CD4-positive, alpha-beta T cell (primary cell): ENCODE data around the gene GNAO1. TPM values are rescaled to one million over a fixed set of nuclear protein-coding genes. Genes with fewer than 3 reads are reported as not detected.

Experiments
- ATAC-seq: fragments of 200-7000 bp; cut with Tn5 transposase; one replicate; pipeline ENCODE4 v1.10.0; 2022; ENCODE audit warnings: mild to moderate bottlenecking; ENCODE audit not compliant: poor library complexity
- CTCF ChIA-PET: fragments of 350-600 bp; sonication (Branson Sonifier 250); formaldehyde crosslinking; loops from one replicate; lab custom pipeline; 2021; ENCODE audit warnings: antibody characterized with exemption, inconsistent platforms; lab: Charles Lee
- POLR2A ChIA-PET: fragments of 350-600 bp; sonication (Branson Sonifier 250); formaldehyde crosslinking; loops from one replicate; lab custom pipeline; 2021; ENCODE audit warnings: antibody characterized with exemption, inconsistent platforms; lab: Charles Lee
- DNase-seq, 14 experiments: peaks; one replicate each; pipeline ENCODE4 v3.0.0-alpha.2; 2013 to 2020; ENCODE audit warnings: mixed read lengths in 2 of 14
- H3K27ac ChIP-seq, 2 donors: one replicate each; pipeline versions ENCODE4 v1.5.1 to v1.7.0; 2013; ENCODE audit warnings: low read length in 2 of 2, low read depth in 1 of 2, mild to moderate bottlenecking in 1 of 2
- H3K27me3 ChIP-seq, 2 experiments: 1 replicate in 1 of 2; 2 replicates in 1 of 2; pipeline versions ENCODE4 v1.6.1 to v1.7.0; 2013; ENCODE audit warnings: low read length in 2 of 2, control low read depth in 1 of 2, mild to moderate bottlenecking in 1 of 2, moderate library complexity in 1 of 2; ENCODE audit not compliant: insufficient read depth in 2 of 2, control insufficient read depth in 1 of 2
- H3K36me3 ChIP-seq: one replicate; pipeline ENCODE4 v1.6.1; 2013; ENCODE audit warnings: low read length, control low read depth; ENCODE audit not compliant: insufficient read depth
- H3K4me1 ChIP-seq: one replicate; pipeline ENCODE4 v1.6.1; 2013; ENCODE audit warnings: low read length, control low read depth; ENCODE audit not compliant: insufficient read depth
- H3K4me3 ChIP-seq: one replicate; pipeline ENCODE4 v1.5.1; 2013; ENCODE audit warnings: mild to moderate bottlenecking, low read length, moderate library complexity
- H3K9me3 ChIP-seq, 2 experiments: 1 replicate in 1 of 2; 2 replicates in 1 of 2; pipeline versions ENCODE4 v1.6.1 to v1.7.0; 2013; ENCODE audit warnings: low read length in 2 of 2, mild to moderate bottlenecking in 2 of 2, control low read depth in 1 of 2, moderate library complexity in 1 of 2; ENCODE audit not compliant: control insufficient read depth in 1 of 2, insufficient read depth in 1 of 2
- H3K27ac Mint-ChIP-seq: one replicate; pipeline ENCODE4 v1.8.0; 2020; ENCODE audit warnings: mixed read lengths
- H3K27me3 Mint-ChIP-seq: one replicate; pipeline ENCODE4 v1.8.0; 2021; ENCODE audit warnings: mixed read lengths
- H3K36me3 Mint-ChIP-seq: one replicate; pipeline ENCODE4 v1.8.0; 2021; ENCODE audit warnings: low read depth, mixed read lengths
- H3K4me1 Mint-ChIP-seq: one replicate; pipeline ENCODE4 v1.8.0; 2021; ENCODE audit warnings: low read depth, mixed read lengths
- H3K4me3 Mint-ChIP-seq: one replicate; pipeline ENCODE4 v1.8.0; 2020; ENCODE audit warnings: mild to moderate bottlenecking, mixed read lengths
- H3K9me3 Mint-ChIP-seq: one replicate; pipeline ENCODE4 v1.8.0; 2020; ENCODE audit warnings: mixed read lengths
- intact Hi-C, 2 experiments: fragments of 100-400 bp; cut with DNase I in 1 of 2; cut with micrococcal nuclease in 1 of 2; formaldehyde crosslinking; loops; one replicate each; pipeline versions ENCODE4 v1.15.1 to v1.9.0; 2023 to 2025; cut with DNase I, micrococcal nuclease
- total RNA-seq, 174 experiments: library from RNA in 2 of 174; stranded (reverse) in 2 of 174; gene quantifications; one replicate each; pipeline ENCODE4 v1.2.3 and lab custom pipeline; 2021 to 2026
- TF ChIP-seq, protein P1 (sequence below): fragments of 200-600 bp; IDR thresholded peaks from one replicate; pipeline ENCODE4 v1.8.0; 2022; ENCODE audit warnings: antibody characterized with exemption, mild to moderate bottlenecking

Gene GNAO1
- total RNA-seq, 2 experiments from 2014 or later, result 7.3 to 7.9 TPM

DNA sequence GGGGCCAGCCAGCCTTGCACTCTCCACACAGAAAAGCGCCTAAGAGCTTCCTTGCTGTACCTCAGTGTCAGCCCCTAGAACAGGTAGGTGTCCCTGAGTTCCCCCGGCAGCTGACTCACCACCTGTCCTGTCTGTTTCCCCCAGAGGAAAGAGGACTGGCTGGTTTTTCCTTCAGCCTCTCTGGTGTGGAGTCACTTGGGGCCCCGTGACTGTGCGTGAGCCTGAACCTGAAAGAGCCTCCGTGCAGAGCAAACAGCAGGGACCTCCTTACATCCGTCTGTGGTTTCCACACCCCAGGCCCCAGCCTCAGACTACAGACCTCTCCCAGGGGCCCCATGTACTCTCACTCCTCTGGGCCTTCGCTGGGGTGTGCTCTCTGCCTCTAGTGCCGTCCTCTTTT is 87.8 kb downstream of the GNAO1 start:
- Mint-ChIP-seq H3K4me3 (peak overlapping the region; percentile 31), H3K27me3 (no peaks in the 10 kb centered on the region), H3K27ac (peak overlapping the region; percentile 78), H3K4me1 (peaks cover 17% of the 10 kb centered on the region), H3K36me3 (no peaks in the 10 kb centered on the region), H3K9me3 (no peaks in the 10 kb centered on the region)
- Histone ChIP-seq H3K4me3 (peak overlapping the region; percentile 41), H3K27me3 (peaks cover 0 to 3% of the 10 kb centered on the region in 2 experiments), H3K36me3 (no peaks in the 10 kb centered on the region), H3K9me3 (no peaks in the 10 kb centered on the region), H3K4me1 (peaks cover 35% of the 10 kb centered on the region), H3K27ac (no peak overlapping the region)
- intact Hi-C loops, result no loop called here
- ATAC-seq (peak; percentile 87), DNase-seq (peak; percentile 5 to 81 (median 44))
- TF ChIP-seq, protein P1, sequence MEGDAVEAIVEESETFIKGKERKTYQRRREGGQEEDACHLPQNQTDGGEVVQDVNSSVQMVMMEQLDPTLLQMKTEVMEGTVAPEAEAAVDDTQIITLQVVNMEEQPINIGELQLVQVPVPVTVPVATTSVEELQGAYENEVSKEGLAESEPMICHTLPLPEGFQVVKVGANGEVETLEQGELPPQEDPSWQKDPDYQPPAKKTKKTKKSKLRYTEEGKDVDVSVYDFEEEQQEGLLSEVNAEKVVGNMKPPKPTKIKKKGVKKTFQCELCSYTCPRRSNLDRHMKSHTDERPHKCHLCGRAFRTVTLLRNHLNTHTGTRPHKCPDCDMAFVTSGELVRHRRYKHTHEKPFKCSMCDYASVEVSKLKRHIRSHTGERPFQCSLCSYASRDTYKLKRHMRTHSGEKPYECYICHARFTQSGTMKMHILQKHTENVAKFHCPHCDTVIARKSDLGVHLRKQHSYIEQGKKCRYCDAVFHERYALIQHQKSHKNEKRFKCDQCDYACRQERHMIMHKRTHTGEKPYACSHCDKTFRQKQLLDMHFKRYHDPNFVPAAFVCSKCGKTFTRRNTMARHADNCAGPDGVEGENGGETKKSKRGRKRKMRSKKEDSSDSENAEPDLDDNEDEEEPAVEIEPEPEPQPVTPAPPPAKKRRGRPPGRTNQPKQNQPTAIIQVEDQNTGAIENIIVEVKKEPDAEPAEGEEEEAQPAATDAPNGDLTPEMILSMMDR, result no peak
- ChIA-PET POLR2A (interaction anchor here (1.6 kb wide), 1 partner anchor 17 kb away, joined by 7 read pairs; no protein-coding TSS in a partner anchor), CTCF (interaction anchor here (0.9 to 1.8 kb wide), 3 partner anchors 18 to 77 kb away, joined by 3 to 5 read pairs (median 4); no protein-coding TSS in a partner anchor)

DNA sequence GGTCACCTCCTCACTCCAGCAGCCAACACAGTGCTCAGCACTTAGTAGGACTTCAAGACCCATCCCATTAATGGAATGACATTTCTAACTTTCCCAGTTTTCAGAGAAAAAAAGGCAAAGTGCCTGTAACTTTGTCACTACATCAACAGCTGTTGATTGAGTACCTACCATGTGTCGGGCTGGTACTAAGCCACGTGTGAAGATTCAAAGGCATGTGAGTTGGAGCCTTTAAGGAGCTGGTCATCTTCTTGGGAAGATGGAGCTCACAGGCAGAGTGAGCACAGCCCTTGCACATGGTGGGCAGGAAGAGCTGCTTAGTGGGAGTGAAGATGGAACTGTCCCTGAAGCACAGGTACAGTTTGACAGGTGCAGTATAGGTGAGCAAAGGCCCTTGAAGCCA is 88.6 kb downstream of the GNAO1 start:
- H3K4me3 ChIP-seq, result no peak overlapping the region
- ChIA-PET POLR2A (no interaction called here), CTCF (interaction anchor here (1.8 kb wide), 1 partner anchor 38 kb away, joined by 5 read pairs; no protein-coding TSS in a partner anchor)
- no peak for DNase-seq
- Mint-ChIP-seq H3K4me1 (peaks cover 17% of the 10 kb centered on the region), H3K36me3 (no peaks in the 10 kb centered on the region), H3K27ac (no peak overlapping the region), H3K9me3 (no peaks in the 10 kb centered on the region), H3K4me3 (no peak overlapping the region), H3K27me3 (no peaks in the 10 kb centered on the region)
- peaks cover 35% of the 10 kb centered on the region for H3K4me1 ChIP-seq
- no peaks in the 10 kb centered on the region for H3K9me3 ChIP-seq
- ATAC-seq, result no peak
- H3K27me3 ChIP-seq, result peaks cover 0 to 3% of the 10 kb centered on the region in 2 experiments
- H3K27ac ChIP-seq, result no peak overlapping the region
- H3K36me3 ChIP-seq, result no peaks in the 10 kb centered on the region
- intact Hi-C loops, result no loop called here
- TF ChIP-seq, protein P1, result no peak

DNA sequence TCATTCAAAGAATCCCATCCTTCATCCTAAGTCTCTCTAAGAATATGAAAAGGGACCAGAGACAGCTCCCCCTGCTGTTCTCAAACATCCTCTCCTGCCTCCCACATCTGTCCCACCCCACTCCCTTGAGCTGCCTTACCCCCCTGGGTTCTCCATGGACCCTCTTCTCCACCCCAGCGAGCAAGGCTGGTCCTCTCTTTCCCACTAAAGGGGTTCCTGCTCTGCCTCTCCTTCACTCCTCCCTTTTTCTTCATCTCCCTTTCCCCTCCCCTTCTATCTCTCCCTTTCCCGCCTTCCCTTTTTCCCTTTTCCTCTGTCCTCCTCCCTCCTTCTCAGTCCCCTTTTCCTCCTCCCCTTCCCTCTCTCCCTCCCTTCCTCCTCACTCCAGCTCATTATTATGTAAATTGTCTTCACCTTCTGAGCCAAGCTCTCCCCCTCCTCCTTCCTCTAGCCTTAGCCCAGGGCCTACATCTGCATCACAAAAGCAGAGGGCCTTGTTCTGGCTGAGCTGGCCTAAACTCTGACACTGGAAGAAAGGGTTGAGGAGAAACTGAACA is 90.0 kb downstream of the GNAO1 start:
- no peak overlapping the region for H3K27ac Mint-ChIP-seq
- no peak for ATAC-seq

More for the DNA sequence above, 90.0 kb downstream of the GNAO1 start:
- peak in 4 of 14 experiments; percentile 13 to 36 (median 24) for DNase-seq
- intact Hi-C loops, result no loop called here
- ChIA-PET POLR2A (interaction anchor here (1.1 kb wide), 1 partner anchor 19 kb away, joined by 3 read pairs; no protein-coding TSS in a partner anchor), CTCF (interaction anchor here (0.9 to 1.6 kb wide), 2 partner anchors 17 to 19 kb away, joined by 4 to 6 read pairs; no protein-coding TSS in a partner anchor)
- no peaks in the 10 kb centered on the region for H3K9me3 ChIP-seq
- no peaks in the 10 kb centered on the region for H3K27me3 Mint-ChIP-seq
- peaks cover 17% of the 10 kb centered on the region for H3K4me1 Mint-ChIP-seq
- TF ChIP-seq, protein P1, result no peak
- no peak overlapping the region for H3K4me3 ChIP-seq
- H3K36me3 ChIP-seq, result no peaks in the 10 kb centered on the region
- H3K27me3 ChIP-seq, result no peaks in the 10 kb centered on the region
- no peaks in the 10 kb centered on the region for H3K36me3 Mint-ChIP-seq
- H3K4me3 Mint-ChIP-seq, result no peak overlapping the region
- H3K9me3 Mint-ChIP-seq, result no peaks in the 10 kb centered on the region
- H3K4me1 ChIP-seq, result peaks cover 35% of the 10 kb centered on the region
- H3K27ac ChIP-seq, result no peak overlapping the region
